Measurements from ENCODE around the gene JMJD1C.

The JMJD1C gene

DNA sequence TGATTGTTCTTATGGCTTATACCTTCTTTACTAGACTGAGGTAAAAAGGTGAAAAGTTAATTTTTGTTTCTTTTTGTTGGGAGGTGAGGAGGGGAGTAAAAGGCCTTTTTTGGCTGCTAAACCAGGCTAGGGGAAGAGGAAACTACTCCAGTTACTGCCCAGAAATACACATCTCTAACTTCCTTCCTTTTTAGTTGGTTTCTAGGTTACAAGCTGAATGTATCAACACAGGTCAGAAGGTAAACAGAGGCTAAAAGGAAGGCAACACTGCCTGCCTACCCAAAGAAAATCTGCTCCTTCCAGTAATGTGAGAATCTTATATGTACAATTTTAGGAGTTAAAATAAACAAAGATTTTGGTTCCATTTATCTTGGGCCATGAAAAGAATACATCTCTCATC lies 192.2 kb downstream of the JMJD1C start:
- CTCF ChIA-PET = interaction anchor here (0.9 kb wide), 1 partner anchor 191 kb away, joined by 4 read pairs; no protein-coding TSS in a partner anchor
- no peaks in the 10 kb centered on the region for H3K36me3 Mint-ChIP-seq
- peak overlapping the region; percentile 82 for H3K27ac Mint-ChIP-seq
- H3K4me3 Mint-ChIP-seq = peak overlapping the region; percentile 26
- H3K4me1 Mint-ChIP-seq = peaks cover 27% of the 10 kb centered on the region
- H3K9me3 Mint-ChIP-seq = no peaks in the 10 kb centered on the region
- DNase-seq = no peak
- no peaks in the 10 kb centered on the region for H3K27me3 Mint-ChIP-seq

DNA sequence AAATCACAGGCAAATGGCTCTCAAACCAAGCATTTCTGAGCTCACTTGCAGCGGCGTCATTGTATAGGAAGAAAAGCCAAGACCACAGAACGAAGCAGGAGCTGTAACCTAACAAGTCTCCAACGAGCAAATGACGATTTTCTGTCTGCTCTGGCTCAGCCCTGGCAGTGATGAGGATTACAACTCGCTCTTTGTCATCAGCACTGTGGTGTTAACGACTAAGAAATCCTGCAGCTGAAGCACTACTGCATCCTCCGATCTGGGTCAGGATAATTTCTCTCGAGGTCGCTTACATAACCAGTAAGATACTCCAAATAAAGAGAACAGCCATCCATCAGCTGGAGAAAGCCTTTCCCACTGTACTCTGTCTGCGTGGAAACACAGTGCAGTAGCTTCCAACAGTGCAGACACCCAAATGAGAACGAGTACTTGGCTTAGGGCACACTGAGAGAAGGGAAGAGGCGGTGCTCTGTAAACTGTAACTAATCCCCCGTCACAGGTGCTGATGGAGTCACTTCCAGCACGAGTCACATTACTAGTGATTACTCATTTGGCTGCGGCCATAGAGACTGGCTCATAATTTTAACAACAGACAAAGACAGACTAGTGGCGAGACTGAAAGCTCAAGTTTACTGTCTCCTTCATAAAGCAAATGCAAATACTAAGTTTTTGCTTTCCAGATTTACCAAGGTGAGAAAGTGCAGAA lies 196.8 kb downstream of the JMJD1C start:
- peaks cover 7% of the 10 kb centered on the region for H3K36me3 Mint-ChIP-seq
- H3K27me3 Mint-ChIP-seq = no peaks in the 10 kb centered on the region
- peaks cover 25% of the 10 kb centered on the region for H3K4me1 Mint-ChIP-seq
- H3K27ac Mint-ChIP-seq = peak overlapping the region; percentile 100
- CTCF ChIA-PET = interaction anchor here (0.8 to 3.6 kb wide), 7 partner anchors 11 to 361 kb away, joined by 3 to 20 read pairs (median 3); no protein-coding TSS in a partner anchor
- H3K9me3 Mint-ChIP-seq = no peaks in the 10 kb centered on the region
- peak; percentile 86 for DNase-seq
- peak overlapping the region; percentile 95 for H3K4me3 Mint-ChIP-seq

DNA sequence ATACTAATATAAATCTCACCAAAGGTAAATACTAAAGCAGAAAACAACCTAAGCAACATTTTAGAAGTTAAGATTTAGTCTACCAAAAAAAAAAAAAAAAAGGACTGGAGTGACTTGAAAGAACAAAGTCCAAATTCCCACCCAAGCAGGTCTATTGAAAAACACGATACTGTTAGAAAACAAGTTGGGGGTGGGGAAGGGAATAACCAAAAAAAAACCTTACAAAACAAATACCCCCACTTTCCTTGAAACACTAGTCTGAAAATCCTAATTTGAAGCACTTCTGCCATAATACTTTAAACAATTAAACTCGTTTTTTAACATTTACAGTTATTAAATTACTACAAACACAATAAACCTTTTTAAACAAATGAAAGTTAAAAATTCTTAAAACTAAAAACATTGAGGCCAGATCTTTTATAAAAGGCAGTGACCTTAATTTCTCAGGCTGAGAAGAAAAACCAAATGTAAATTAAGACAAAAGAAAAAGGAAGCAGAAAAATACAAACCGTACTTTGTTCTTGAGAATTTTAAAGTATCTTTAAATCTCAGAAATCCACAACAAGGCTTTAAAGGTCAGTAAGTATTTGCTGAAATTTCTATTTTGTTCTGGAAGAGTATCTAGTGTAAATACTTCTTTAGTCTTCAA lies 197.5 kb downstream of the JMJD1C start:
- H3K27me3 Mint-ChIP-seq = no peaks in the 10 kb centered on the region
- no peaks in the 10 kb centered on the region for H3K9me3 Mint-ChIP-seq
- CTCF ChIA-PET = interaction anchor here (0.8 to 3.6 kb wide), 5 partner anchors 32 to 362 kb away, joined by 3 to 20 read pairs (median 4); no protein-coding TSS in a partner anchor
- peak overlapping the region; percentile 95 for H3K4me3 Mint-ChIP-seq
- DNase-seq = no peak
- peaks cover 7% of the 10 kb centered on the region for H3K36me3 Mint-ChIP-seq
- peak overlapping the region; percentile 100 for H3K27ac Mint-ChIP-seq
- peaks cover 19% of the 10 kb centered on the region for H3K4me1 Mint-ChIP-seq

DNA sequence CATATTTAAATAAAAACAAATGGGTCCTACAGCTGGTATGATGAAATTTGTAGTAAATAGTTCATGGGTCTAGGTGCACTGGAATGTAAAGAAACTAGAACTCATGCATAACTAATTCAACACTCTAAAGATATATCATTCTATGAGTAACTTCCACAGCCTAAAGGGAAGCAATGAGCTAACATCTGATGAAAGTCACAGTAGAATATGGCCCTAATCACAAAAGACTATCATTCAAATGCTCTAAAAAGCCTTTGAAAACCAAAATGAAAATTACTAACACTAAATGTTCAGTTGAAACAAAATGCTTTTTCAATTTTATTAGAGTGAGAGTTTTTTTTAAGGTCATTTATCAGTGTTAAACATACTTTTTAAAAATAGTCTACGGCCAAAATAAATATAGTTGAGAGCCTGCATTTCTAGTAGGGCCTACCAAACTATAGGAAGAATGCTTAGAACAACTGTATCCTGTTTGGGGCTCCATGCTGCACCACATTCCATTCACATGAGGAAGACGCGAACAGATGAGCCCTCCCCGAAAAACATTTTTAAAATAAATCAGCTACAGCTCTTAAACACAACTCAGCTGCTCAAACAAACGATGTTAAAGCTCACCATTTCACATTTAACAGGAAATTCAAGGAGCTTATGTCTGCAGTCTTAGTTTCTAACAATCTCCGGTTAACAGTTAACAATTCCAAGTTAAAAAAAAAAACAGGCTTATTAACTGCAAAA lies 198.2 kb downstream of the JMJD1C start:
- Mint-ChIP-seq H3K27me3 (no peaks in the 10 kb centered on the region), H3K27ac (peak overlapping the region; percentile 100), H3K9me3 (no peaks in the 10 kb centered on the region), H3K4me1 (peaks cover 19% of the 10 kb centered on the region), H3K36me3 (peaks cover 13% of the 10 kb centered on the region), H3K4me3 (peak overlapping the region; percentile 95)
- CTCF ChIA-PET = interaction anchor here (0.8 to 3.6 kb wide), 5 partner anchors 11 to 362 kb away, joined by 3 to 20 read pairs (median 4); no protein-coding TSS in a partner anchor
- no peak for DNase-seq

DNA sequence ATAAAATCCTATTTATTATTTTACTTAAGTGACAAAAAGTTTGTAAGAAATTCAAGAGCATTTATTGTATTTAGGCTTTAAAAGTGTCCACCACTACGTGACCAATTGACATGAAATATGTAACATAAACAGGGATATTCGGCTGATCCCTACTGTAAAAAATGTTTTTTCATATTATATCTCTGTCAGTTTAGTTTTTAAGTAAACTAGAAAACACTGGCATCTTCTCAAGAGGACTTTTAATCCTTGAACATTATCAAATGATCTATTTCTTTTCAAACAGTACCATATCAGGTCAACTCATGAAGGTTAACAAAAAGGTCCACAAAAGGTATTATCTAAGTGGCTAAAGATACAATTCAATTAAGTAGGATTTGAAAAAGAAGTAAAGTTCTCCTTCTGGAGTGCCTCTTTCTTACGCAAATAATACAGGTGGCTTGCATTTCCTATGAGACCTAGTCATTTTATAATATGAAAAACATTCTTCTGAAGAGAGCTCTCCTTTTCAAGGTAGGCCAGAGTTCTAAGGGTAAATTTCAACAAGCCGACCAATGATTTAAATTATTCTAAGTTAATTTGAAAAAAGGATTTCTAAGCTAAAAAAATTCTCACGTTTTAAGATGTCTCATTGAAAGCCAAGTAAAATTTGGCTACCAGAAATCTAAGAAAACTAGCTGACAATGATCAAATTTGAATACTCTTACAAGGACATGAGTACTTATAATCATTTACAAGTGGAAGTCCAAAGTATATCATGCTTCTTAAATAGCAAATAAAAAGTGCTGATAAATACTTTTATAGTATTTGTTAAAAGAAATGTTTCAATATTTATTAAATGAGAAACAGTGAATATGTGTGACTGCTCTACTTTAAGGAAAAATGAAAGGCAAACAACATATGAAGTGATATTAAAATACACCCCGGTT lies 199.1 kb downstream of the JMJD1C start:
- Mint-ChIP-seq H3K27me3 (no peaks in the 10 kb centered on the region), H3K27ac (peak overlapping the region; percentile 100), H3K9me3 (no peaks in the 10 kb centered on the region), H3K4me1 (peaks cover 24% of the 10 kb centered on the region), H3K4me3 (peak overlapping the region; percentile 95), H3K36me3 (peaks cover 19% of the 10 kb centered on the region)
- no peak for DNase-seq
- CTCF ChIA-PET = interaction anchor here (0.8 to 3.6 kb wide), 3 partner anchors 10 to 363 kb away, joined by 4 to 20 read pairs (median 4); no protein-coding TSS in a partner anchor

DNA sequence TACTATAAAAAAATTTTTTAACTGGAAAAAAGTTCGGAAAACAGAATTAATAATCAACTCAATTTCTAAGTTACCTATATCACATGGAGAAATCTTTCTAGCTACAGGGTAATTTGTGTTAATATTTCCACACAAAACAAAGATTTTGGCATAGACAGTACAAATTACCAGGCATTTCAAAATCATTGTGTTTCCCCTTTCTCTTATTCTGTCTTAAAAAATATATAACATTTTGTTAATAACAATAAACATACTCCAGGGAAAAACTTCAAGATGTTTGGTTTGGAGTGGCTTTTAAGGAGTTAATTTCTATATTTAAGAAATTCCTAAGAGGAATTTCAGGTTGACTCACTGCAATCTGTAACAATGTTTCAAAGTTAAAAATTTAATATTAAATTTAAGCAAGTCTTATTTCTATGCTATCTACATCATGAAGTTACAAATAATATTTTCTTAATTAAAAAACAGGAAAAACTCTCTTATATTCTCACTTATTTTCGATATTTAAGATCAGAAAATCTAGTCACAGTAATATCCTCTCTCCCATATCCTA lies 200.0 kb downstream of the JMJD1C start:
- H3K27me3 Mint-ChIP-seq = no peaks in the 10 kb centered on the region
- peak overlapping the region; percentile 97 for H3K4me3 Mint-ChIP-seq
- no peak for DNase-seq
- peaks cover 1% of the 10 kb centered on the region for H3K9me3 Mint-ChIP-seq
- CTCF ChIA-PET = interaction anchor here (0.8 kb wide), 1 partner anchor 23 kb away, joined by 3 read pairs; no protein-coding TSS in a partner anchor
- H3K27ac Mint-ChIP-seq = peak overlapping the region; percentile 95
- H3K4me1 Mint-ChIP-seq = peaks cover 33% of the 10 kb centered on the region
- peaks cover 28% of the 10 kb centered on the region for H3K36me3 Mint-ChIP-seq

DNA sequence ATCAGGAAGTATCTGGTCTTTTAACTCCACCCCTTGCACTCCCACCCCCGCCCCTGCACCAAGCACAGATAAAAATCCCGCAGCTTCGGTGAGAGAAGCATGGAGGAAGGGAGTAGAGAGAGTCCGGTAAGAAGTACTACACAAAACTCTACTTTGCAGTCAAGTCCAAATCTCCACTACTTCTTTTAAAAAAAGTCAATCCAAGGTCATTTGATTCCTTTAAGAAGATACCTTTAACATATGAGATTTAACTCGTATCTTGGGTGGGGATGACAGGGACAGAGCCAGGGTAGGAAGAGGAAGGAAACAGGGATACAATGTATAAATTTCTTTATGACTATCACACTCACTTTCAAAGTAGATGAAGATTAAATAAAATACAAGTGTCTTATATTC lies 200.6 kb downstream of the JMJD1C start:
- CTCF ChIA-PET = interaction anchor here (0.8 kb wide), 1 partner anchor 22 kb away, joined by 3 read pairs; no protein-coding TSS in a partner anchor
- peaks cover 29% of the 10 kb centered on the region for H3K4me1 Mint-ChIP-seq
- peaks cover 1% of the 10 kb centered on the region for H3K9me3 Mint-ChIP-seq
- H3K27ac Mint-ChIP-seq = peak overlapping the region; percentile 95
- H3K36me3 Mint-ChIP-seq = peaks cover 31% of the 10 kb centered on the region
- peak overlapping the region; percentile 97 for H3K4me3 Mint-ChIP-seq
- no peaks in the 10 kb centered on the region for H3K27me3 Mint-ChIP-seq
- DNase-seq = peak; percentile 48

DNA sequence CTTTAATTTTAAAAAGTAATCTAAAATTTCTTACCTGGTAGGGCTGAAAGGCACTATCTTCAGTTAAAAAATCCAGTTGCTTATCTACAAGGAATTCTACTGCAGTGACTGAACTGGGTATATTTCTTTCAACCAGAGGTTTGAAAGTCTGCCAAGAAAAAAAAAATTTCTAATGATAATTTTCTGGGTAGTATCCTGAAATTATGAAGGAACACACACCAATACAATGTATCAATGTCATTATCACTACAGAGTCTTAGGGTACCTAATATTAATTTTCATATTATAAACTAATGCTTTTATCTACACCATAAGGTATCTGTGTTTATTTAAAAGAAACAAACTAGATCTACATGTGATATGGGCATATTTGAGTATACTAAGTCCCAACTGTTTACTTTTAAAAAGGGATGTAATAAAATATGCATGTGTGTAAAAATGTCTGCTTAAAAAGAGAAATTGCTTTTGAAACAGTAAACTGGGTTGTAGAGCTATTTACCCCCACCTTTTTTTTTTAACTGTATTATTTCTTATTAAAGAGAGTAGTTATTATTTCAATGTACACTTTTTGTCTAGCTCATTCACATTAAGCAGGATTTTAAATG lies 201.1 kb downstream of the JMJD1C start:
- H3K36me3 Mint-ChIP-seq = peaks cover 34% of the 10 kb centered on the region
- CTCF ChIA-PET = interaction anchor here (0.8 kb wide), 1 partner anchor 22 kb away, joined by 3 read pairs; no protein-coding TSS in a partner anchor

DNA sequence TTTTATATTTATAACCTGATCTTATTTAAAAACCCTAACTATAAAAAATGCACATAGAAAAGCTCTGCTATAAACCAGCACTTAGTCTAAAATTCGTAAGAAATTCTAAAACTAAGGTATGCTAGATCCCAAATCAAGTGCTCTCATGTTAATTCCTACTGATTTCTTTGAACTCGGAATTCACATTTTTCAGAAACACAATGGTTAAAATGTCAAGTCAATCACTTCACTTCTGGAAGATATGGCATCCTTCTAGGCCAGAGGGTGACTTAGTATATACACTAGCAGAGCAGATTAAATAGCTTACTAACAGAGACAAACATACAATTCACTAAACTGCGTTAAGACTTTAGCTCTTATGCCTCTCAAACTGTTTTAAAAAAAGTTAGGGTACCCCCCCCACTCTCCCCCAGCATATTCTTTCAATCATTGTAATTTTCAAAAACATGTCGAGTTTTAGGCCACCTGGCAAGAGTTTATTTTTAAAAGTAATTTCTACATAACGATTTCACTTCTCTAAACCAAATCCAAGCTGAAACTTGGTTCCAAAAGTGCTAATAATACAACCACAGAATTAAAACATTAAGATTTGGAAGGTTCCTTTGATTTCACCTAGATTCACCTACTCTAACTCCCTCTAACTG lies 203.2 kb downstream of the JMJD1C start:
- H3K4me3 Mint-ChIP-seq = peak overlapping the region; percentile 6
- no peak overlapping the region for H3K27ac Mint-ChIP-seq
- CTCF ChIA-PET = interaction anchor here (0.6 to 1.2 kb wide), 3 partner anchors 45 to 265 kb away, joined by 3 read pairs; no protein-coding TSS in a partner anchor
- peaks cover 45% of the 10 kb centered on the region for H3K36me3 Mint-ChIP-seq
- DNase-seq = no peak
- peaks cover 1% of the 10 kb centered on the region for H3K9me3 Mint-ChIP-seq
- peaks cover 49% of the 10 kb centered on the region for H3K4me1 Mint-ChIP-seq
- H3K27me3 Mint-ChIP-seq = no peaks in the 10 kb centered on the region

More for the DNA sequence above, 201.1 kb downstream of the JMJD1C start:
- Mint-ChIP-seq H3K9me3 (peaks cover 1% of the 10 kb centered on the region), H3K27me3 (no peaks in the 10 kb centered on the region), H3K27ac (peak overlapping the region; percentile 95), H3K4me1 (peaks cover 31% of the 10 kb centered on the region), H3K4me3 (peak overlapping the region; percentile 97)
- DNase-seq = no peak

DNA sequence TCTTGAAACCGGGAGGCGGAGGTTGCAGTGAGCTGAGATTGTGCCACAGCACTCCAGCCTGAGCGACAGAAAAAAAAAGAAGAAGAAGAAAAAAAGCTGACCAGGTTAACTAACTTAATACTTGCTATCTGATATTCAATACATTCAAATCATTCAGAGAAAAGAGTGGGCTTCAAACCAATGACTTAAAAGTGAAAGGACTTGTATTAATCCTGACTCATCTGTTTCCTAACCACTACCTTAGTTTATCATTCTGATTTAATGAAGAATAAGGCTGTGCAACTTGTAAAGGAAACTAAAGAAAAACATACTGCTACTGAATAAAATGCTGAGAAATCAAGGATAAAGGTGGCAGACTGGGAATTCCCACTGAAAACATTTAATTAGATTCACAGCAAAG lies 204.3 kb downstream of the JMJD1C start:
- H3K4me1 Mint-ChIP-seq = peaks cover 54% of the 10 kb centered on the region
- CTCF ChIA-PET = no interaction called here
- no peak for DNase-seq
- peaks cover 50% of the 10 kb centered on the region for H3K36me3 Mint-ChIP-seq
- peaks cover 1% of the 10 kb centered on the region for H3K9me3 Mint-ChIP-seq
- H3K27ac Mint-ChIP-seq = no peak overlapping the region
- no peaks in the 10 kb centered on the region for H3K27me3 Mint-ChIP-seq
- no peak overlapping the region for H3K4me3 Mint-ChIP-seq

DNA sequence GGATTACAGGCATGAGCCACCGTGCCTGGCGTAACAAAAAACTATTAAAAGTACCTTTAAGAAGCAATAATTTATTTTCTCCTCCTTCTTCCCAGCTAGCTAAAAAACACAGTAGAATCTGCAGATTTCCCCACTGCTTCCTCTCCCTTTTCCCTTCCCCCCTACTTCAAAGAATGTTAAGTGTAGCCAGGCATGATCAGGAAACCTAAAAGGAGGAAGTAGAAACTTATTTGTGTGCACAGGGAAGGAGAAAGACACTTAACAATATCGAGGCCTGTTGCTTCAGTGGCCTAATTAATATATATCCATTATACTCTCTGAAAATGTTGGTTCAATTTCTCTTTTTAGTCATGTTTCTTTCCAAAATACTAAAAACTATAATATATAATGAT lies 204.9 kb downstream of the JMJD1C start:
- no peaks in the 10 kb centered on the region for H3K27me3 Mint-ChIP-seq
- H3K36me3 Mint-ChIP-seq = peaks cover 53% of the 10 kb centered on the region
- H3K4me1 Mint-ChIP-seq = peaks cover 58% of the 10 kb centered on the region
- H3K27ac Mint-ChIP-seq = no peak overlapping the region
- CTCF ChIA-PET = no interaction called here
- no peak overlapping the region for H3K4me3 Mint-ChIP-seq
- peaks cover 1% of the 10 kb centered on the region for H3K9me3 Mint-ChIP-seq
- DNase-seq = no peak

DNA sequence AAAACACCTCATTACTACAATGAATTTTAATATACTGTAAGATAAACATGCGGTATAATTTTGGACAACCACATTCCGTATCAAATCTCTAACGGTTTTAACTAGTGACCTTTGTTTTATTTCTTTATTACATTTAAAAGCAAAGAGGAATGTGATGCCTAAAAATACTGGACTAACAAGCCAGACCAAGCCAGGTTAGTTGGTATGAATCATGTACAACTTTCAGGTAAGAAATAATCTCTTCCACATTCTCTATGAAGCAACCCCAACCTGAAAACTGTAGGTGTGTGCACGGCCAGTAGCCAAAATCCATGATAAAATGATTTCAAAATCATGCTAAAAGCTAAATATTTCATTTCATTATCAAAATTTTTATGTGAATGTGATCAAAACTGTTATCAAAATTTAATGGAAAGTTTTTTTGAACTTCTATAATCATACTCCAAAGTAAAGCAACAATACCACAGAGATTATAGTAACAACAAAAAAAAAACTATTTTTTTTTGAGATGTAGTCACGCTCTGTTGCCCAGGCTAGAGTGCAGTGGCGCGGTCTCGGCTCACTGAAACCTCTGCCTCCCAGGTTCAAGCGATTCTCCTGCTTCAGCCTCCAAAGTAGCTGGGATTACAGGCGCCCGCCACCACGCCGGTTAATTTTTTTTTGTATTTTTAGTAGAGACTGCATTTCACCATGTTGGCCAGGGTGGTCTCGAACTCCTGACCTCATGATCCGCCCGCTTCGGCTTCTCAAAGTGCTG lies 205.5 kb downstream of the JMJD1C start:
- CTCF ChIA-PET = no interaction called here
- no peak overlapping the region for H3K27ac Mint-ChIP-seq
- peaks cover 57% of the 10 kb centered on the region for H3K4me1 Mint-ChIP-seq
- no peak for DNase-seq
- no peak overlapping the region for H3K4me3 Mint-ChIP-seq
- H3K36me3 Mint-ChIP-seq = peaks cover 53% of the 10 kb centered on the region
- H3K9me3 Mint-ChIP-seq = peaks cover 1% of the 10 kb centered on the region
- no peaks in the 10 kb centered on the region for H3K27me3 Mint-ChIP-seq
